GM12864 (cell line): ENCODE results near the gene RCSD1.
"Not testable (repeated sequence)": the region's sequence is repeated elsewhere in the genome, so short reads cannot be mapped to it uniquely, and the experiment has no call there.

ENCODE experiments used
- DNase-seq: peaks from one replicate; pipeline ENCODE4 v3.0.0-alpha.2; 2011; ENCODE audit warnings: low read depth
- H3K4me3 ChIP-seq: 2 replicates; pipeline ENCODE4 v1.5.1; 2011; ENCODE audit warnings: mild to moderate bottlenecking, low read depth, low read length, control low read depth
- CTCF ChIP-seq: IDR thresholded peaks from 2 replicates; pipeline ENCODE4 v1.5.1; 2011; ENCODE audit warnings: low read depth, mild to moderate bottlenecking, moderate library complexity, low read length, control low read depth, inconsistent platforms; ENCODE audit errors: missing control alignments

Gene RCSD1

GRCh38 chr1:167602840-167603239 is 27.2 kb upstream of the RCSD1 start:
- no peak for DNase-seq
- H3K4me3 ChIP-seq, result no peak overlapping the region
- no peak for TF ChIP-seq CTCF

- DNase-seq, result no peak
- no peak overlapping the region for H3K4me3 ChIP-seq
- no peak for TF ChIP-seq CTCF
Observed at GRCh38 chr1:167605576-167605975, 24.5 kb upstream of the RCSD1 start.

GRCh38 chr1:167611983-167612382 is 18.0 kb upstream of the RCSD1 start:
- TF ChIP-seq CTCF, result no peak
- H3K4me3 ChIP-seq, result no peak overlapping the region
- no peak for DNase-seq

- no peak overlapping the region for H3K4me3 ChIP-seq
- DNase-seq, result no peak
- TF ChIP-seq CTCF, result no peak
Observed at GRCh38 chr1:167612587-167613385, 17.2 kb upstream of the RCSD1 start.

- DNase-seq, H3K4me3 ChIP-seq: not testable (repeated sequence)
Observed at GRCh38 chr1:167613984-167614383, 16.0 kb upstream of the RCSD1 start.

- TF ChIP-seq CTCF, result no peak
Observed at GRCh38 chr1:167614851-167615250, 15.2 kb upstream of the RCSD1 start.

GRCh38 chr1:167616521-167616920 is 13.5 kb upstream of the RCSD1 start:
- TF ChIP-seq CTCF, result no peak
- peak overlapping the region; percentile 42; the same call in 1 of the 2 replicates for H3K4me3 ChIP-seq
- DNase-seq, result no peak

More at GRCh38 chr1:167614851-167615250, 15.2 kb upstream of the RCSD1 start:
- H3K4me3 ChIP-seq, result no peak overlapping the region
- no peak for DNase-seq
